Measurements from ENCODE around the gene RNF11. TPM values are rescaled to one million over a fixed set of nuclear protein-coding genes. Genes with fewer than 3 reads are reported as not detected.

Gene RNF11
- total RNA-seq, 1 experiment from 2014 or later, result 55.8 TPM

DNA sequence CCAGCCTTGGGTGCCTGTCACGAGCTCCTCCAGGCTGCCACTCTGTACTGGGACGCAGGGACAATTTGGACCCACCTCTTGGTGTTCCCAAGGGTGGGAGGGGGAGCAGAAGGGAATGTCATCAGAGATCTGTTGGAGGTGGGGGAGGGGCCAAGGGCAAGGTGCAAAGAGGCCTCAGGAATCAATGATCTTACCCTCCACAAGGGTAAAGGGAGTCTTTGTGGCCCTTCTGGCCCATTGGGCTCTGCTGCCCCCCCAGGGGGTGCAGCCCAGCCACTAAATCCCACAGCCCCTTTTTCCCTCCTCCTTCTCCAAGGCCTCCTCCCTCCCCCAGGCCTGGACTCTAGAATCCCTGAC lies 85.8 kb downstream of the RNF11 start:
- no peaks in the 10 kb centered on the region for H3K79me2 ChIP-seq (ENCODE audit: insufficient read depth, low read length)
- no peak overlapping the region for H3T11ph ChIP-seq (ENCODE audit: low read length)
- DNase-seq, result no peak
- H3K4ac ChIP-seq (ENCODE audit: low read depth, low read length), result no peak overlapping the region
- no peak overlapping the region for H2BK15ac ChIP-seq (ENCODE audit: low read depth, low read length)
- H3K9ac ChIP-seq (ENCODE audit: extremely low read depth, insufficient read length, low read length), result no peak overlapping the region
- Mint-ChIP-seq H3K9me3 (no peaks in the 10 kb centered on the region), H3K4me1 (peaks cover 16 to 30% of the 10 kb centered on the region in 2 experiments), H3K4me3 (no peak overlapping the region), H3K27me3 (ENCODE audit: low read depth) (peaks cover 6% of the 10 kb centered on the region; the same call in 1 of the 2 replicates), H3K27ac (peak overlapping the region in 1 of 3 experiments; percentile 82; a peak in 1 of 7 replicates), H3K36me3 (ENCODE audit: insufficient read depth in 1 of 3, low read depth in 3 of 3) (no peaks in the 10 kb centered on the region)
- H3K4me1 ChIP-seq (ENCODE audit: insufficient read depth, low read length), result no peaks in the 10 kb centered on the region
- H3K9me3 ChIP-seq (ENCODE audit: control insufficient read depth, low read depth, low read length), result no peaks in the 10 kb centered on the region
- no peak overlapping the region for H2AFZ ChIP-seq (ENCODE audit: low read length)
- WGBS (ENCODE audit: extremely low coverage, insufficient read length, low lambda C conversion rate), result no CpG with 5 or more reads among the region's 2 CpGs
- no peak overlapping the region for H3K18ac ChIP-seq (ENCODE audit: insufficient read length, low read depth, low read length)
- no peak for TF ChIP-seq CTCF (conservative IDR thresholded peaks at IDR 0.05)
- no peak overlapping the region for H4K5ac ChIP-seq (ENCODE audit: insufficient read length, low read depth, low read length)
- H4K20me1 ChIP-seq (ENCODE audit: control insufficient read depth, insufficient read depth, insufficient read length), result no peaks in the 10 kb centered on the region
- no peak overlapping the region for H4K91ac ChIP-seq (ENCODE audit: insufficient read length, low read depth, low read length)
- no peak overlapping the region for H3K27ac ChIP-seq (ENCODE audit: insufficient read length, low read depth, low read length)
- no peak overlapping the region for H3K56ac ChIP-seq (ENCODE audit: insufficient read length, low read depth, low read length)
- no peak overlapping the region for H2BK12ac ChIP-seq (ENCODE audit: insufficient read length, low read depth, low read length)
- no peak overlapping the region for H2BK5ac ChIP-seq (ENCODE audit: insufficient read length, low read length)
- H3K79me1 ChIP-seq (ENCODE audit: insufficient read depth, low read depth, low read length, poor library complexity, severe bottlenecking), result no peaks in the 10 kb centered on the region
- H2AK5ac ChIP-seq (ENCODE audit: insufficient read length, low read length), result no peak overlapping the region
- H3K23me2 ChIP-seq (ENCODE audit: insufficient read length, low read depth, low read length, poor library complexity, severe bottlenecking), result no peaks in the 10 kb centered on the region
- no peak overlapping the region for H3K14ac ChIP-seq (ENCODE audit: insufficient read depth, low read length)
- no peak overlapping the region for H2BK120ac ChIP-seq (ENCODE audit: low read depth, low read length, poor library complexity, severe bottlenecking)
- H4K8ac ChIP-seq (replicated peaks; ENCODE audit: insufficient read length, low read depth, low read length), result no peak overlapping the region
- no peak overlapping the region for H2BK20ac ChIP-seq (ENCODE audit: low read depth, low read length, poor library complexity, severe bottlenecking)
- H3K27me3 ChIP-seq (ENCODE audit: insufficient read depth, low read length), result no peaks in the 10 kb centered on the region
- no peak overlapping the region for H3K4me2 ChIP-seq (ENCODE audit: insufficient read depth, insufficient read length, low read length)
- no peak overlapping the region for H3K23ac ChIP-seq (ENCODE audit: insufficient read length, low read depth, low read length)

Measured in H9 (cell line).